H7 (cell line): ENCODE data around the gene ARHGAP12. TPM values are rescaled to one million over a fixed set of nuclear protein-coding genes. Genes with fewer than 3 reads are reported as not detected.
"Not testable (repeated sequence)": the region's sequence is repeated elsewhere in the genome, so short reads cannot be mapped to it uniquely, and the experiment has no call there.

Experiments used
- DNase-seq: peaks from one replicate; pipeline ENCODE4 v3.0.0; 2012
- H3K27me3 ChIP-seq: 2 replicates; pipeline ENCODE4 v1.6.0; 2011; ENCODE audit warnings: mild to moderate bottlenecking, low read length; ENCODE audit not compliant: control insufficient read depth, insufficient read depth
- H3K36me3 ChIP-seq: replicated peaks from 2 replicates; pipeline ENCODE4 v1.5.1; 2011; ENCODE audit warnings: low read length; ENCODE audit not compliant: control insufficient read depth, insufficient read depth
- H3K4me3 ChIP-seq: 2 replicates; pipeline ENCODE4 v1.5.1; 2011; ENCODE audit warnings: low read depth, mild to moderate bottlenecking, control low read depth, low read length, moderate library complexity; ENCODE audit not compliant: insufficient read depth
- total RNA-seq: library from RNA; depleted of rRNA; stranded (reverse); fragments of >200 nt; shearing (Covaris generic); gene quantifications from 2 replicates; pipeline ENCODE4 v1.2.3, GENCODE V29; 2014; rRNA removed

Gene ARHGAP12, protein sequence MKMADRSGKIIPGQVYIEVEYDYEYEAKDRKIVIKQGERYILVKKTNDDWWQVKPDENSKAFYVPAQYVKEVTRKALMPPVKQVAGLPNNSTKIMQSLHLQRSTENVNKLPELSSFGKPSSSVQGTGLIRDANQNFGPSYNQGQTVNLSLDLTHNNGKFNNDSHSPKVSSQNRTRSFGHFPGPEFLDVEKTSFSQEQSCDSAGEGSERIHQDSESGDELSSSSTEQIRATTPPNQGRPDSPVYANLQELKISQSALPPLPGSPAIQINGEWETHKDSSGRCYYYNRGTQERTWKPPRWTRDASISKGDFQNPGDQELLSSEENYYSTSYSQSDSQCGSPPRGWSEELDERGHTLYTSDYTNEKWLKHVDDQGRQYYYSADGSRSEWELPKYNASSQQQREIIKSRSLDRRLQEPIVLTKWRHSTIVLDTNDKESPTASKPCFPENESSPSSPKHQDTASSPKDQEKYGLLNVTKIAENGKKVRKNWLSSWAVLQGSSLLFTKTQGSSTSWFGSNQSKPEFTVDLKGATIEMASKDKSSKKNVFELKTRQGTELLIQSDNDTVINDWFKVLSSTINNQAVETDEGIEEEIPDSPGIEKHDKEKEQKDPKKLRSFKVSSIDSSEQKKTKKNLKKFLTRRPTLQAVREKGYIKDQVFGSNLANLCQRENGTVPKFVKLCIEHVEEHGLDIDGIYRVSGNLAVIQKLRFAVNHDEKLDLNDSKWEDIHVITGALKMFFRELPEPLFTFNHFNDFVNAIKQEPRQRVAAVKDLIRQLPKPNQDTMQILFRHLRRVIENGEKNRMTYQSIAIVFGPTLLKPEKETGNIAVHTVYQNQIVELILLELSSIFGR
- total RNA-seq, result 28.5 and 39.1 TPM in 2 replicates

DNA sequence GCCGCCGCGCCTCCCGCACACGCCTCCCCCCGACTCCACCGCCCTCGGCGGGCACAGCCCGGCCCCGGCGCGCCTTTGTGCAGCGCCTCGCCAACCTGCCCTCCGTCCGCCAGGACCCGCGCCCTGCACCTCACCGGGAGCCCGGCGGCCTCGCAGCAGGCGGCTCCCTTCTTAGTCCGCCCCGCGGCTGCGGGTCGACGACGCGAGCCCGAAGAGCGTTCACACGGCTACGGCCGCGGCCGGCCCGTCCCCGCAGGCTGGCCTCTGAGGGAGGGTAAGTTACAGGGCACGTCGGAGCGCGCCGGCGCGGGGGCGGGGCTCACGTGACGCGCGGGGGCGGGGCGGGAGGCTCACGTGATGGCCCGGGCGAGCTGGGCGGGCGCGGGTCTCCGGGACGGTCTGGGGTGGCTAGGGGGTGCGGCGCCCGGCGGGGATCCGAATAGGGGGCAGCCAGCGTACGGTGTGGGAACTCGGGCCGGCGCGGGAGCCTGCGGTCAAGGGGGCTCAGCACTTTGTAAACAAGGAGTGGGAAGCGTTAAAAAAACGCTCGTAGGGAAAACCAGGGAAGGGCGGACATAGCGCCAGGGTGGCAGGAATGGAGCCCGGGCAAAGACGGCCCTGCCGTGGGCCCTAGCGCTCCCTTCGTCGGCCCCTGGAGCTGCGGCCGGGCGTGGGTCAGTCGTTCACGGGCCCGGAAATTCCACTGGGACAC is at the start of gene ARHGAP12:
ARHGAP12 (minus strand) TSS at position 283 of the 712 bp plus-strand sequence. CDS start 19,976 bp downstream, outside the sequence.
- Histone ChIP-seq H3K36me3 (no peaks in the 10 kb centered on the region), H3K27me3 (no peaks in the 10 kb centered on the region), H3K4me3 (peak within 1 kb of the TSS; percentile 88)
- DNase-seq, result peak; percentile 94

- Histone ChIP-seq H3K27me3 (no peaks in the 10 kb centered on the region), H3K4me3 (no peak overlapping the region), H3K36me3 (no peaks in the 10 kb centered on the region)
- DNase-seq, result no peak
Measured at GRCh38 chr10:31978156-31978483, 49.5 kb upstream of the ARHGAP12 start.

- H3K27me3 ChIP-seq, result no peaks in the 10 kb centered on the region
- no peak overlapping the region for H3K4me3 ChIP-seq
- no peaks in the 10 kb centered on the region for H3K36me3 ChIP-seq
- DNase-seq, result no peak
Measured at GRCh38 chr10:31977440-31978155, 49.0 kb upstream of the ARHGAP12 start.

DNA sequence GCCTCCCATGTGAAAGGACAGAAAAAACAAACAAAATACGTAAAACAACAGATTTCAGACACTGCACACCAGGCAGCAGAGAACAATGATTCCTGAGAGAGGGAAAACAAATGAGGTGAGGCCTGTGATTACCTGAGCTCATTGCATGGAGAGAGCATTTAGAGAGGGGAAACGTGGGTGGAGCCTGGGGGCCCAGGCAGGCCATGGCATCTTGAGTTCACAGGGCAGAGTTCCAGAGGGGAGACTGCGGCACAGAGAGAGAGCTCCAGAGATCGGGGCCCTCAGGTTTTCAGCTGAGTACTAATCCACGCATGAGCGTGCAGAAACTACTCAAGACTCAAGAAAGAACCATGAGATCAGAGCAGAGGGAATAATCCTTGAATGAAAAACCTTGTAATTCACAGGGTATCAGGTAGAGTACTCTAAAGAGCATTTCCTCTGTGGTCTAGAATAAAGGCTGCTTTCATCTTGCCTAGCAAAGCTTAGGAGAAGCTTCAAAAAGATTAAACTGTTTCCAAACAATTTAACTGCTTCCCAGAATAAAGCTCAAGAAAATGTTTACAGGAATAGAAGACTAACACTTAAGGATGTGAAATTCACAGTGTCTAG is 46.6 kb upstream of the ARHGAP12 start:
- no peaks in the 10 kb centered on the region for H3K36me3 ChIP-seq
- H3K27me3 ChIP-seq, result no peaks in the 10 kb centered on the region
- H3K4me3 ChIP-seq, result no peak overlapping the region
- peak; percentile 52 for DNase-seq

DNA sequence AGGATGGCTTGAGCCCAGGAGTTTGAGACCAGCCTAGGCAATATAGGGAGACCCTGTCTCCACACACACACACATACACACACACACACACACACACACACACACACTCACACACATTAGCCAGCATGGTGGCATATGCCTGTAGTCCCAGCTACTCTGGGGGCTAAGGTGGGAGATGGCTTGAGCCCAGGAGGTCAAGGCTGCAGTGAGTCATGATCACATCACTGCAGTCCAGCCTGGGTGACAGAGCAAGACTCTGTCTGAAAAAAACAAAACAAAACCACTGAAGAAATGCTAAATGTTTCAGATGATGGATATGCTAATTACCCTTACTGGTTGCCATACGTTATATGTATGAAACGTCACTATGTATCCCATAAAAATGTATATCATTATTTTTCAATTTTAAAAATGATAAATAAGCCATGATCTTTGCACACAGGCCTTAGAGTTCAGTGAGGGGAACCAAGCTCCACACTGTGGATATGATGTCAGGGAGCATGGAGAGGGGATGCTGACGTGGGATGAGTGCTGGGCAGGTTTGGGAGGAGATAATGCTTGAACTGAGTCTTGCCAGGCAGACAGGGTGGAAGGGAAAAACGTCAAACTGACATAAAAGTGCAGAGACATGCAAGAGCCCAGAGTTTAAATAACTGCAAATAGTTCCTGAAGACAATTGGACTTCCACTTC is 45.9 kb upstream of the ARHGAP12 start:
- no peak for DNase-seq
- Histone ChIP-seq H3K4me3 (no peak overlapping the region), H3K36me3 (no peaks in the 10 kb centered on the region), H3K27me3 (no peaks in the 10 kb centered on the region)

GRCh38 chr10:31972519-31973041 is 43.9 kb upstream of the ARHGAP12 start:
- DNase-seq, result no peak
- H3K4me3 ChIP-seq, result no peak overlapping the region
- H3K36me3 ChIP-seq, result no peaks in the 10 kb centered on the region
- no peaks in the 10 kb centered on the region for H3K27me3 ChIP-seq

- H3K4me3 ChIP-seq, DNase-seq, H3K27me3 ChIP-seq, H3K36me3 ChIP-seq: not testable (repeated sequence)
Measured at GRCh38 chr10:31969847-31970246, 41.2 kb upstream of the ARHGAP12 start.

DNA sequence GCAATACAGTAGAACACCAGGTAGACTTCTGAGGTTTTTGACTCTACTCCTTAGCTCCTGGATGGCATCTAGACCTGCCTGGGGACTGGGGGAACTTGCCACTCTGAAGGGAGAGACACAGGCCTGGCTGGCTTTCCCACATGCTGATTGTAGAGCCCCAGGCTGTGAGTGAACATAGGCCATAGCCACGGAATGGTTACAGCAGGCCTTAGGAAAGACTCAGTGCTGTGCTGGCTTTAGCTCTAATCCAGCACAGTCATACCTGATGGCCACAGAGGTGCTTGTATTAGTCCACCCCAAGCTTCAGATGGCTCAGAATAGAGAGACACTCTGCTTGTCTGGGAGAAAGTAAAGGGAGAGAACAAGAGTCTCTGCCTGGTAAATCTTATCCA is 35.0 kb upstream of the ARHGAP12 start:
- Histone ChIP-seq H3K4me3 (no peak overlapping the region), H3K36me3 (no peaks in the 10 kb centered on the region), H3K27me3 (no peaks in the 10 kb centered on the region)
- no peak for DNase-seq

GRCh38 chr10:31962826-31963588 is 34.4 kb upstream of the ARHGAP12 start:
- H3K4me3 ChIP-seq, result no peak overlapping the region
- no peaks in the 10 kb centered on the region for H3K27me3 ChIP-seq
- H3K36me3 ChIP-seq, result no peaks in the 10 kb centered on the region
- no peak for DNase-seq

DNA sequence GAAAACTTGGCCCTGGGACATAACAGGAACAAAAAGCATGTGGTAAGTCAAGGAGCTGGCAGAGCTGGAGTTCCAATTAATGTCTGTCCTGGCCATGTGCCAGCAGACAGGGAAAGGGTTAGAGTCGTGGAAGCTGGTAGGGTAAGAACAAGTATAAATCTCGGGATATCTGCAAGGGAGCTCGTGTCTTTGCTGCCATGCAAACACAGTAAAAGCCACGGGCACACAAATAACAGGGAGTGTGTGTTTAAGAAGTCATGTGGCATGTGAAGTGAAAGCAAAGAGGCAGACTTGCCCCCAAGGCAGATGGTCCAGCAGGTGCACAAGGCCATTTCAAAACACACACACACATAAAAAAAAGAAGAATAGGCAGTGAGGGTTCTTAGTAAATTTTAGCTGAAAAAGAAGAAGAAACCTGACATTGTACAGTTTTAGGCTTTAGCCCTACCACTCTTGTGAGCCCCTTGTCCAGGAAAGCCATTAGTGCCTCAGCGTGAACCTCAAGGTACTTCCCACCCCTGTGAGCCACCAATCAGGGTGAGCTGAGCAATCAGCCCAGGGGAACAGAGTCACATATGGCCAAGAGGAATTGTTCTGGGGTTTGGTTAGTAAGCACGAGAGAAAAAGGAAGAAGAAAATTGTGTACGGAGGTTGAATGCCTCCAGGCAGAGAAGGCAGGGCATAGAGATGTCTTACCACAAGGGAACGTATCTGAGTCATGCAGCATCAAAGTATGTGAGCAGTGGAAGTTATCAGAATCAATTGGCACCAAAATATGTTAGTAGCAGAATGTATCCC is 32.8 kb upstream of the ARHGAP12 start:
- Histone ChIP-seq H3K4me3 (no peak overlapping the region), H3K36me3 (no peaks in the 10 kb centered on the region), H3K27me3 (no peaks in the 10 kb centered on the region)
- DNase-seq, result no peak

DNA sequence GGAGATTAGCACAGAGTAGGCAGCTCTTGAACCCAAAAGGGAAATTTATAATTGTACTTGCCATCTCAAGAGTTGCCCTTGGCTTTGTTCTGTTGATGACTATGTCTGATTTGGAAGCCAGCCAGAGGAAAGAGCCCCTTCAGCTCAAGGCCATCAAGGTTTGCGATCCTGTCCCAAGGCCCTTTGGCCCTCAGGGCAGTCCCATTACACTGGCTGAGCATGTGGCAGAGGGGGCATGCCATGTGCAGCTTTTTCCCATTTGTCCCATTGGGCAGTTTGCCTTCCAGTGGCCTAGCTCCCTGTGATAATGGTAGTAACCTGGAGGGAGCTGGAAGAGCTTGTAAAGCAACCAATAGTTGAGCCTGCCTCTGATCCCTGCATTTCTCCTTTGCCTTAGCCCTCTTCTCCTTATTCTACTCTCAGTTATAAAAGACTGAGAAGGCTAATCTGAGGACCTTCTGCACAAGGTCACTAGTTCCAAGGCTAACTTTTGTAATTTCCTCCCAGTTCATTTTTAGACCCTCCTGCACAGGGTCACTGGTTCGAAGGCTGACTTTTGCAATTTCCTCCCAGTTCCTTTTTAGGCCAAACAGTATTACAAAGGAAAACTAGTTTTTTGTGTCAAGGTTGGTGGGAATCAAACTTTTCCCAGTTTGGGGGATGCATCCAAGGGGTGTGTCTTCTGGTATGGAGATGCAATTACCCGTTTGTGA is 31.0 kb upstream of the ARHGAP12 start:
- no peaks in the 10 kb centered on the region for H3K36me3 ChIP-seq
- no peak for DNase-seq
- H3K27me3 ChIP-seq, result no peaks in the 10 kb centered on the region
- H3K4me3 ChIP-seq, result no peak overlapping the region

DNA sequence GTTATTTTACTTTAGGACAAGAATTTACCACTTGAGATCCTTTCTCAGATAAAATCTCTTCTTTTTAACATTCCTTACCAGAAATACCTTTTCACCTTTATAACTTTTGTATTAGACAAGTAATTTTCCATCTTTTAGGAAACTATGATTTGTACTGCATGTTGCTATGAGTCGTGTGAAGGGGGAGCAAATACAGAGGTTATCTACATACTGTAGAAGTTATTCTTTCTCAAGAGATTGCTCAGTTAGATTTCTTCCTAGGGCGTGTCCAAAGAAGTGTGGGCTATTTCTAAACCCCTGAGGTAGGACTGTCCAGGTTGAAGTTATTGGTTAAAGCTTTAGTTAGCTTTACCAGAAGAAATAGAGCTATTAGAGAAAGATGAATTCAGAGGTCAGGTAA is 30.2 kb upstream of the ARHGAP12 start:
- Histone ChIP-seq H3K36me3 (no peaks in the 10 kb centered on the region), H3K4me3 (no peak overlapping the region), H3K27me3 (no peaks in the 10 kb centered on the region)
- DNase-seq, result no peak
